Upper lobe of left lung (tissue), 4 donors: ENCODE measurements around the gene MRPL24.

Experiments
- CTCF ChIP-seq, 6 experiments: fragments of 450-650 bp in 4 of 6; fragments of 200-600 bp in 2 of 6; sonication (generic) in 2 of 6; IDR thresholded peaks; one replicate each; pipeline ENCODE4 v1.5.1; 2016 to 2019; ENCODE audit warnings: antibody characterized with exemption in 6 of 6
- EP300 ChIP-seq, 4 donors: sonication (generic); formaldehyde crosslinking; IDR thresholded peaks; one replicate each; pipeline ENCODE4 v1.5.1; 2017; ENCODE audit warnings: antibody characterized with exemption in 4 of 4, control low read depth in 2 of 4
- POLR2A ChIP-seq, 4 donors: fragments of 450-650 bp; IDR thresholded peaks; one replicate each; pipeline ENCODE4 v1.5.1; 2016 to 2017; ENCODE audit warnings: antibody characterized with exemption in 4 of 4, mild to moderate bottlenecking in 2 of 4
- POLR2AphosphoS5 ChIP-seq, 2 donors: sonication (generic); formaldehyde crosslinking; IDR thresholded peaks; one replicate each; pipeline ENCODE4 v1.5.1; 2017; ENCODE audit warnings: antibody characterized with exemption in 2 of 2

GRCh38 chr1:156751757-156752481, 11.0 kb upstream of the MRPL24 start:
- peak in 4 of 6 experiments; percentile 18 to 41 (median 23) for TF ChIP-seq CTCF (IDR thresholded peaks at IDR 0.05)
- TF ChIP-seq POLR2A (IDR thresholded peaks at IDR 0.05): peak in 2 of 4 donors; percentile 50 to 74
- TF ChIP-seq POLR2AphosphoS5 (IDR thresholded peaks at IDR 0.05): peak; percentile 94 to 95
- peak in 1 of 4 donors; percentile 73 for TF ChIP-seq EP300 (IDR thresholded peaks at IDR 0.05)
